ENCODE data around the gene APH1B. TPM values are rescaled to one million over a fixed set of nuclear protein-coding genes. Genes with fewer than 3 reads are reported as not detected.

The APH1B gene
- total RNA-seq, 4 donors from 2014 or later = 0.80 to 9.7 (median 7.1) TPM

DNA sequence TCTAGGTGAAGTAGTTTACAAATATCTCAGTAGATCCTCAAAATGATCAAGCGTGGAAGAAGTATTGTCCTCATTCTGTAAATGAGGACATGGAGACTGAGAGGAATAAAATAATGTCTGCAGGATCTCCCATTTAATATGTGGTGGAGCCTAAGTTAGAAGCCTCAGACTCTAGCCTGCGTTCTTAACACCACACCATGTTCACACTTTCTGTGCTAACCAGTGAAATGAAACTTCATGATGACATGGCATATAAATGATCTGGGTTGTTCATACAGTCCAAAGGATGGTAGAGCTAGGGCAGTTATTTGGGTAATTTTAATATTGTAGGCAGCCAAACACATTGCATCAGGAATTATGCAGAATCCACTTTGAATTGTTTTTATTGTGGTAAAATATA, 25.1 kb upstream of the APH1B start:
- 88 to 100% methylated on average over 2 of the region's 2 CpGs for WGBS, 2 donors (ENCODE audit: low coverage in 1 of 2)
- H3K4me1 ChIP-seq = no peaks in the 10 kb centered on the region
- in situ Hi-C loops (cut with MboI; ENCODE audit: low pct_ligation_motif_present in 1 of 4, low pct_unique_long_range_greater_than_20kb in 1 of 4, low sequenced_read_pairs in 3 of 4) (loop anchor here in 1 of 4 donors (25.0 kb wide), 1 partner anchor 90 kb away; the partner anchor contains the start of gene RPS27L), intact Hi-C loops (cut with DNase I; ENCODE audit: low total_unique reads) (no loop called here)
- DNase-seq = no peak
- no peaks in the 10 kb centered on the region for H3K36me3 ChIP-seq
- no peaks in the 10 kb centered on the region for H3K27me3 ChIP-seq
- H3K27ac ChIP-seq = no peak overlapping the region
- H3K4me3 ChIP-seq = no peak overlapping the region
- TF ChIP-seq POLR2AphosphoS5 (IDR thresholded peaks at IDR 0.05) (no peak), EP300 (IDR thresholded peaks at IDR 0.05; ENCODE audit: low read depth) (no peak), CTCF (IDR thresholded peaks at IDR 0.05) (no peak), POLR2A (IDR thresholded peaks at IDR 0.05) (no peak)
- no peaks in the 10 kb centered on the region for H3K9me3 ChIP-seq

DNA sequence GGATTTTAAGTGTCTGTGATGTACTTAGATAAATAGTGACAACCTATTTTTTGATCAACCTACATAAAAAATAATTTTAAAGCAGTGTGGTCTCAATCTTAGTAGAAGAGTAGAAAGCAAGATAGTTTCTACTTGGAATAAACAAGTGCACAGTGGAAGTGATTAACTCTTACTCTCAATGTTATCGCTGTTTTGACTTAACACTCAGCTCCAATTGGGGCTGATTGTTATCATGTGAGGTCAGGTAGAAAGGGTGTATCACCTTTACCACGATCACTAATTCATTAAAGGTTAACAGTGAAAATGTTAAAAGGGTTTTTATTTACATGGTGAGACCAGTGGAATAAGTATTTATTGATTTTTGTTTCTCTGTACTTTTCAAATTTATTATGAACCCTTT, 22.4 kb upstream of the APH1B start:
- H3K4me3 ChIP-seq = no peak overlapping the region
- no peak for TF ChIP-seq EP300 (IDR thresholded peaks at IDR 0.05; ENCODE audit: low read depth)
- no peak for TF ChIP-seq POLR2AphosphoS5 (IDR thresholded peaks at IDR 0.05)
- no peak for TF ChIP-seq CTCF (IDR thresholded peaks at IDR 0.05)
- TF ChIP-seq POLR2A (IDR thresholded peaks at IDR 0.05) = no peak
- no peak for DNase-seq
- H3K27ac ChIP-seq = no peak overlapping the region
- peaks cover 0 to 13% (median 0%) of the 10 kb centered on the region in 4 donors for H3K36me3 ChIP-seq
- H3K9me3 ChIP-seq = no peaks in the 10 kb centered on the region
- in situ Hi-C loops (cut with MboI; ENCODE audit: low pct_ligation_motif_present in 1 of 4, low pct_unique_long_range_greater_than_20kb in 1 of 4, low sequenced_read_pairs in 3 of 4) (loop anchor here in 1 of 4 donors (25.0 kb wide), 1 partner anchor 93 kb away; the partner anchor contains the start of gene RPS27L), intact Hi-C loops (cut with DNase I; ENCODE audit: low total_unique reads) (no loop called here)
- H3K4me1 ChIP-seq = no peaks in the 10 kb centered on the region
- 78 to 80% methylated on average over 1 to 2 of the region's 2 CpGs for whole genome bisulfite sequencing, 2 donors (ENCODE audit: low coverage in 1 of 2)
- no peaks in the 10 kb centered on the region for H3K27me3 ChIP-seq

DNA sequence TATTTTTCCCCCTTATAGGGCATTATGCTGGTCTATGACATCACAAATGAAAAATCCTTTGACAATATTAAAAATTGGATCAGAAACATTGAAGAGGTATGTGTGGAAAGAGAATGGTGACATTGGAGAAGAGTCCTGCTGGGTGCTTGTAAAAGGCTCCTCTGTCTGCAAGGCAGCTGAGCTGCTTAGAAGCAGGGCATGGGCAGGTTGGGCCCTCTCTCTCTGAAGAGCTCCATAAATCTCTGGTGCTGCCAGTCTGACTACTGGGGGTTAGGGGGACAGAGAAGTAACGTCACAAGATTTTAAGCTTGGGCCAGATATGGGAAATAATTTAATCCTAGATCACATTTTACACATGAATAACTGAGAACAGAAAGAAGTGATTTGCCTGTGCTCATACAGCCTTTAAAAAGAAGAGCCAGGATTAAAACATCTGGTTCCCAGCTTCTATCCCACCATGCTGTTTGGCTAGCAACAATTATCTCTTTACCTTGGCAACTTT, 21.9 kb upstream of the APH1B start:
- no peaks in the 10 kb centered on the region for H3K4me1 ChIP-seq
- H3K27me3 ChIP-seq = no peaks in the 10 kb centered on the region
- intact Hi-C loops (cut with DNase I; ENCODE audit: low total_unique reads) (no loop called here), in situ Hi-C loops (cut with MboI; ENCODE audit: low pct_ligation_motif_present in 1 of 4, low pct_unique_long_range_greater_than_20kb in 1 of 4, low sequenced_read_pairs in 3 of 4) (loop anchor here in 1 of 4 donors (25.0 kb wide), 1 partner anchor 93 kb away; the partner anchor contains the start of gene RPS27L)
- H3K27ac ChIP-seq = no peak overlapping the region
- H3K9me3 ChIP-seq = no peaks in the 10 kb centered on the region
- 71 to 87% methylated on average over 1 of the region's 1 CpG for WGBS, 2 donors (ENCODE audit: low coverage in 1 of 2)
- H3K36me3 ChIP-seq = peaks cover 0 to 17% (median 0%) of the 10 kb centered on the region in 4 donors
- no peak for DNase-seq
- H3K4me3 ChIP-seq = no peak overlapping the region
- TF ChIP-seq POLR2AphosphoS5 (IDR thresholded peaks at IDR 0.05) (no peak), POLR2A (IDR thresholded peaks at IDR 0.05) (no peak), CTCF (IDR thresholded peaks at IDR 0.05) (no peak), EP300 (IDR thresholded peaks at IDR 0.05; ENCODE audit: low read depth) (no peak)

DNA sequence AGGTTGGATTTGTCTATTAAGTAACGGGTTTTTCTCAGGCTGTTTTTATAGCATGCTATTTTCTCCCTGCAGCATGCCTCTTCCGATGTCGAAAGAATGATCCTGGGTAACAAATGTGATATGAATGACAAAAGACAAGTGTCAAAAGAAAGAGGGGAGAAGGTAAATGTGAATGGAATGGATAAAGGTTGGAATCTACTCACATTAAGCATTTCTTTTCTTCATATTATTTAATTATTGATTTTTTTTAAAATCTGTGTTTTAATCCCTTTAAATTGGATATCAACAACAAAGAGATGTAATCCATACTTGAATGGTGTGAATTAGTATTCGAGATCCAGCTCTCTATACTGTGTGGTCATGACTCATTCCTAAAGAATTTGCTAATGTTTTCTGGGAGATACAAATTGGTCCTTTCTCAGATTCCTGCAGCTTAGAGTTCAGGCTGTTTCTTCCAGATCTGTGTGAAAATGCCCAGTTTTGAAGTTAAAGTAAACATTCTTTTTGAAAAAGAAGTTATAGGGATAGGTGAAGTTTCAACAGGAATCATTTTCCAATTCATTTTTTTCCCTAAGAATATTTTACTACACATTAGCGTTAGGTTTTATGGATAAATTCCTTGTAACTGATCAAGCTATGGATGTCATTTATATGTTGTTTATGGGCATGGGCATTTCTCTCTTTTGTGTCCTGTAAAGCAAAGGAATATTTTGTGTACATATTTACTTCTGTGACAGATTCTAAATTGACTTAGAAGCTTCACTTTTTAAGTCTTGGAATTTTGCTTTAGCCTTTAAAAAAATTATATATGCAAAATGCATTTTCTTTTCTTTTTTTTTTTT, 20.8 kb upstream of the APH1B start:
- H3K27me3 ChIP-seq = no peaks in the 10 kb centered on the region
- no peak overlapping the region for H3K27ac ChIP-seq
- WGBS, 2 donors (ENCODE audit: low coverage in 1 of 2) = 82 to 86% methylated on average over 5 of the region's 5 CpGs
- DNase-seq = no peak
- peaks cover 0 to 20% (median 0%) of the 10 kb centered on the region in 4 donors for H3K36me3 ChIP-seq
- in situ Hi-C loops (cut with MboI; ENCODE audit: low pct_ligation_motif_present in 1 of 4, low pct_unique_long_range_greater_than_20kb in 1 of 4, low sequenced_read_pairs in 3 of 4) = loop anchor here in 1 of 4 donors (25.0 kb wide), 1 partner anchor 94 kb away; the partner anchor contains the start of gene RPS27L
- intact Hi-C loops (cut with DNase I; ENCODE audit: low total_unique reads) = no loop called here
- no peaks in the 10 kb centered on the region for H3K4me1 ChIP-seq
- TF ChIP-seq POLR2A (IDR thresholded peaks at IDR 0.05) (no peak), CTCF (IDR thresholded peaks at IDR 0.05) (no peak), EP300 (IDR thresholded peaks at IDR 0.05; ENCODE audit: low read depth) (no peak), POLR2AphosphoS5 (IDR thresholded peaks at IDR 0.05) (no peak)
- H3K4me3 ChIP-seq = no peak overlapping the region
- H3K9me3 ChIP-seq = no peaks in the 10 kb centered on the region

Measured in transverse colon (tissue), 4 donors.